Epithelial cell of esophagus (primary cell): ENCODE measurements around the gene KL.

Source experiments
- DNase-seq: peaks from one replicate; pipeline ENCODE4 v3.0.0; 2010; ENCODE audit warnings: low read depth
- H3K4me3 ChIP-seq: 2 replicates; pipeline ENCODE4 v1.5.1; 2011; ENCODE audit warnings: mild to moderate bottlenecking, low read length, control low read depth
- CTCF ChIP-seq: IDR thresholded peaks from 2 replicates; pipeline ENCODE4 v1.5.1; 2011; ENCODE audit warnings: low read depth, mild to moderate bottlenecking, low read length, control low read depth, inconsistent platforms; ENCODE audit not compliant: insufficient read depth; ENCODE audit errors: missing control alignments

Gene KL

GRCh38 chr13:33045851-33046592 lies 29.8 kb downstream of the KL start:
- no peak for TF ChIP-seq CTCF
- no peak for DNase-seq
- H3K4me3 ChIP-seq, result no peak overlapping the region

- H3K4me3 ChIP-seq, result no peak overlapping the region
- peak; percentile 45 for DNase-seq
- TF ChIP-seq CTCF, result no peak
Observed at GRCh38 chr13:33050161-33050560, 33.9 kb downstream of the KL start.

DNA sequence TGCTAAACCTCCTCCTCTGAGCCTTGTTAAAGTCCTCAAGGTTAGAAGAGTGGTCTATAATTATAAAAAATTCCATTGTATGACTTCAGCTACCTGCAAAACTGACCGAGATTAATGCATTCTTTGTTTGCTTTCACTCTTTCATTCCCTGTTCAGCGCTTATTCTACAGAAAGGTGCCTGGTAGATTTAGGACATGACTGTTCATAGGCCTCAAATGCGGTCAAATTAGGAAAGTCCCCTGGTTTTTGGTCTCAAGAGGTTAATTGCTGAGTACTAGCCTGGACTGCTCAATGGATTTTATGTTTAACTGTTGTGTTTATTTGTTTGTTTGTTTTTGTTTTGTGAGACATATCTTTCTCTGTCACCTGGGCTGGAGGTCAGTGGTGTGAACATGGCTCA lies 35.4 kb downstream of the KL start:
- TF ChIP-seq CTCF, result no peak
- no peak overlapping the region for H3K4me3 ChIP-seq
- no peak for DNase-seq

DNA sequence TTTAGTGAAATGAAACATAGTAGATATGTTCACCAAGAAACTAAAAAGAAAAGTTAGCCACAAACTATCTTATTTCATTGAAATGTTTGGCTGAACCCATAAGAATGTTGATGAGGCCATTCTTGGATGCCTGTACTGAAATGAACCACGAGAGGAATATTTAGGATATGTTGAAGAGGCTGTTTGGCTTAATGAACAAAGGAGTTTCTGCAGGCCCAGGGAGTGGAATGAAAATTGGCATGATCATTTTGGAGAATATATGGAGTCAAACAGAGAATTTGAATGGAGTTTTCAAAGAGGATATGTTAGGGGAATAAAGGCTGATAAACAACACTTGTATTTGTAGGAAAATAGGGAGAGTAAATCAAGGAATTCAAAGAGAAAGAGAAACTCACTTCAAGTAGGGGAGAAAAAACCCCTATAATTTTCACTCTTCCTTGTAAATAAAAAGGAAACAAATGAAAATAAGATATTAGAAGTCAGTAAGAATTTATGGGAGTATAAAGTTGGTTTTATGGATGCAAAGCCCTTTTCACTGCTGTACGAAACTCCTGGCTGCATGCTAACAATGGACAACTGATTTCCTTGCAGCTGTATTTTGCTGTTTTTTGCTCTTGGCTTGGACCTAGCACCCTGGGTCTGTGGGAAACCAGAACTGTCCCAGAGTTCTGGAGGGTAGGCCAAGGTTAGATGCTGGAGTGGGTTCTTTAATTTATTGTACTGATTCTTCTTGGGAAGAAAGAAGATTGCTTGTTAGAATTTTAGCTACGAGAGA lies 36.5 kb downstream of the KL start:
- no peak for TF ChIP-seq CTCF
- H3K4me3 ChIP-seq, result no peak overlapping the region
- DNase-seq, result no peak

GRCh38 chr13:33053397-33054066 lies 37.3 kb downstream of the KL start:
- DNase-seq, result no peak
- TF ChIP-seq CTCF, result no peak
- H3K4me3 ChIP-seq, result no peak overlapping the region

DNA sequence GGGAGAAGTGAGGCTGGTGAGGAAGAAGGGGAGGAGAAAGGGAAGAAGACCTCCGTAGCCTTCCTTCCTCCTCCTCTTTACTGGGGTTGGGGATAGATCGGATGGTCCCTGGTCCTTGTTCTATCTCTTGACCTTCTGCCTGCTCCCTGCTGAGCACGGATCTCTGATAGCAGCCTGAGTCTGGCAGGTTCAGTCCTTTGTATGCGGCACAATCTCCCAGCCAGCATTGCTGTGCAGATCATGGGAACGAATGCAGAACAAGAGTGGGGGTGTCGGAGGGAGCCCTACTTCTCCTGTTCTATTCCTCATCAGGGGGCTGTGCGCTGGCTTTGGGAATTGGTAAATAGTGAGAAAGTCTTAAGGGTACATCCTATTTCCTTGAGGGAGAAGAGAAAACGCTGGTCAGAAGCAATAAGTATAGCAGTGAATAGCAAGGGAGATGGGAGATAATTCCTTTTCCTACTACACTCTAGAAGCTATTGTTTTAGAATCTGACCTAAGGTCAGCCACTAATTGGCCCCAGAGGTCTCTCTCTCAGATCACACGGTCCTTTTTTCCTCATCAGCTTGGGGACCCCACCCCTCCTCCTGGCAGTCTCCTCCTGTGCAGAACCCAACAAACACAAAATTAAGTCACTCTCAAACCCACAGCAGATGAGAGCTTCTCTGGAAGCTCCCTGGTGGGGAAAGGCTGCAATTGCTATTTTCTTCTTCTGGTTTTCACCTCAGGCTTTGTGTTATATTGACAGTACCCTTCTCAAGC lies 41.0 kb downstream of the KL start:
- peak; percentile 51 for TF ChIP-seq CTCF

More for the DNA sequence above, 41.0 kb downstream of the KL start:
- peak; percentile 7 for DNase-seq
- H3K4me3 ChIP-seq, result no peak overlapping the region
